SU-DHL-6 (cell line): ENCODE data around the gene SPEF2.

ENCODE experiments used
- H2AFZ ChIP-seq: fragments of 200-600 bp; sonication (generic); 2 replicates; pipeline ENCODE4 v1.6.1; 2014; ENCODE audit warnings: low read depth, mild to moderate bottlenecking, moderate library complexity, mixed read lengths, antibody characterized with exemption, low read length; ENCODE audit not compliant: severe bottlenecking
- H3F3A ChIP-seq: fragments of 200-600 bp; shearing (Covaris generic); 2 replicates; pipeline ENCODE4 v1.6.0; 2016; ENCODE audit warnings: antibody characterized with exemption, mild to moderate bottlenecking; ENCODE audit not compliant: insufficient read depth
- H3K27ac ChIP-seq: fragments of 200-600 bp; sonication (generic); 2 replicates; pipeline ENCODE4 v1.5.1; 2016; ENCODE audit warnings: low read depth, mild to moderate bottlenecking, low read length, moderate library complexity, mixed read lengths
- H3K27me3 ChIP-seq: fragments of 200-600 bp; sonication (generic), shearing (Covaris generic); 2 replicates; pipeline ENCODE4 v1.6.0; 2014; ENCODE audit warnings: mild to moderate bottlenecking, low read length
- H3K36me3 ChIP-seq: fragments of 200-600 bp; sonication (generic); 2 replicates; pipeline ENCODE4 v1.6.1; 2014; ENCODE audit warnings: mild to moderate bottlenecking, low read length, mixed read lengths
- H3K4me2 ChIP-seq: fragments of 300-600, 200-600 bp; shearing (Covaris generic), sonication (generic); 2 replicates; pipeline ENCODE4 v1.6.0; 2014; ENCODE audit warnings: low read length, low read depth, mild to moderate bottlenecking; ENCODE audit not compliant: poor library complexity, severe bottlenecking
- H3K4me3 ChIP-seq: fragments of 200-600 bp; sonication (generic); 2 replicates; pipeline ENCODE4 v1.5.1; 2014; ENCODE audit warnings: antibody characterized with exemption, low read length, mild to moderate bottlenecking, mixed read lengths; ENCODE audit not compliant: insufficient read depth, poor library complexity, severe bottlenecking
- H3K79me2 ChIP-seq: fragments of 200-600 bp; sonication (generic); 2 replicates; pipeline ENCODE4 v1.6.1; 2014; ENCODE audit warnings: mild to moderate bottlenecking, low read length, moderate library complexity; ENCODE audit not compliant: insufficient read depth
- H3K9ac ChIP-seq: fragments of 200-600 bp; sonication (generic); 2 replicates; pipeline ENCODE4 v1.7.0; 2014; ENCODE audit warnings: mild to moderate bottlenecking, low read length
- H3K9me2 ChIP-seq: fragments of 200-600 bp; sonication (generic); replicated peaks from 2 replicates; pipeline ENCODE4 v1.6.1; 2014; ENCODE audit warnings: low read length; ENCODE audit not compliant: insufficient read depth
- H3K9me3 ChIP-seq: fragments of 200-600 bp; sonication (generic); 2 replicates; pipeline ENCODE4 v1.6.1; 2014; ENCODE audit warnings: low read length, mixed read lengths; ENCODE audit not compliant: insufficient read depth
- H4K20me1 ChIP-seq: fragments of 200-600 bp; sonication (generic); 2 replicates; pipeline ENCODE4 v1.6.1; 2014; ENCODE audit warnings: low read depth, mild to moderate bottlenecking, antibody characterized with exemption, low read length, moderate library complexity, mixed read lengths
- CTCF ChIP-seq: fragments of 200-600 bp; sonication (generic); IDR thresholded peaks from one replicate; pipeline ENCODE4 v1.5.1; 2017; ENCODE audit warnings: antibody characterized with exemption, mild to moderate bottlenecking, low read length, moderate library complexity; ENCODE audit not compliant: insufficient read depth, poor library complexity, severe bottlenecking
- EZH2phosphoT487 ChIP-seq: fragments of 200-600 bp; sonication (generic), shearing (Covaris generic); conservative IDR thresholded peaks from 2 replicates; pipeline ENCODE4 v1.6.1; 2018; ENCODE audit warnings: mild to moderate bottlenecking, antibody characterized with exemption, low read length, moderate library complexity, mixed read lengths

SPEF2 gene

GRCh38 chr5:35856765-35857351 lies 239.2 kb downstream of the SPEF2 start, which contains the start of gene IL7R:
IL7R (plus strand) TSS chr5:35856891; CDS start chr5:35856978, 87 bp downstream.
- Histone ChIP-seq H2AFZ (no peak within 1 kb of the TSS), H3K27me3 (no peaks in the 10 kb centered on the region), H3K9me2 (no peaks in the 10 kb centered on the region), H3K27ac (no peak within 1 kb of the TSS), H3K36me3 (no peaks in the 10 kb centered on the region), H3K4me2 (no peak within 1 kb of the TSS), H4K20me1 (no peaks in the 10 kb centered on the region), H3F3A (no peaks in the 10 kb centered on the region), H3K9me3 (no peaks in the 10 kb centered on the region), H3K79me2 (no peaks in the 10 kb centered on the region), H3K9ac (no peak within 1 kb of the TSS), H3K4me3 (no peak within 1 kb of the TSS)
- TF ChIP-seq CTCF (no peak), EZH2phosphoT487 (no peak)

GRCh38 chr5:35857606-35858205 lies 240.0 kb downstream of the SPEF2 start:
- Histone ChIP-seq H4K20me1 (no peaks in the 10 kb centered on the region), H3K27ac (no peak overlapping the region), H3F3A (no peaks in the 10 kb centered on the region), H3K9me2 (no peaks in the 10 kb centered on the region), H3K36me3 (no peaks in the 10 kb centered on the region), H3K27me3 (no peaks in the 10 kb centered on the region), H3K4me3 (no peak overlapping the region), H2AFZ (no peak overlapping the region), H3K9ac (no peak overlapping the region), H3K79me2 (no peaks in the 10 kb centered on the region), H3K9me3 (no peaks in the 10 kb centered on the region), H3K4me2 (no peak overlapping the region)
- TF ChIP-seq EZH2phosphoT487, result no peak
- no peak for TF ChIP-seq CTCF

GRCh38 chr5:35859101-35859661 lies 241.5 kb downstream of the SPEF2 start:
- Histone ChIP-seq H3K4me3 (no peak overlapping the region), H3K27ac (no peak overlapping the region), H2AFZ (no peak overlapping the region)

More at GRCh38 chr5:35859101-35859661, 241.5 kb downstream of the SPEF2 start:
- TF ChIP-seq EZH2phosphoT487 (no peak), CTCF (no peak)
- Histone ChIP-seq H4K20me1 (no peaks in the 10 kb centered on the region), H3F3A (no peaks in the 10 kb centered on the region), H3K9me2 (no peaks in the 10 kb centered on the region), H3K9me3 (no peaks in the 10 kb centered on the region), H3K9ac (no peak overlapping the region), H3K79me2 (no peaks in the 10 kb centered on the region), H3K27me3 (no peaks in the 10 kb centered on the region), H3K36me3 (no peaks in the 10 kb centered on the region), H3K4me2 (no peak overlapping the region)
